Measurements from ENCODE around the gene OTULINL. TPM values are rescaled to one million over a fixed set of nuclear protein-coding genes. Genes with fewer than 3 reads are reported as not detected.

The OTULINL gene
- total RNA-seq, 2 experiments from 2014 or later, result 31.1 to 34.6 TPM

DNA sequence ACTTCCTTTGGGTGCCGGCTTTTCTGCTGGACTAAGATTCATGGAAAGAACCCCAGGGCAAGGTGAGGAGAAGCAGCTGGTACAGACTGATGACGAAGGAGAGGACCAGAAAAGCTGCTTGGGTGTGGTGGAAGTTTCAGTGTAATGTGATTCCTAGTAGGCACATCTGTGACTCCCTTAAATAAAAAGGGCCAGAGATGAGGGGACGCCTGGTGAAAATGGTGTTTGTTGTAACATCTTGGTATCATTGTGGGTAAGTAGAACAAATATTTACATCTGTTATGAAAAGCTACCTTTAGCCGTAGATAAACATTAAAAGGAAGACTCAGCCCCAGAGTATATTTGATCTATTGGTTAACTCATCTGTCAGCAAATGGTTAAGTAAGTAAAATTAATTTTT lies 33.8 kb downstream of the OTULINL start:
- Mint-ChIP-seq H3K36me3 (ENCODE audit: low read depth) (peaks cover 57% of the 10 kb centered on the region), H3K9me3 (no peaks in the 10 kb centered on the region), H3K4me1 (no peaks in the 10 kb centered on the region), H3K4me3 (no peak overlapping the region), H3K27ac (no peak overlapping the region), H3K27me3 (no peaks in the 10 kb centered on the region)
- CTCF ChIA-PET, result interaction anchor here (1.3 to 1.6 kb wide), 2 partner anchors 33 to 264 kb away, joined by 3 to 4 read pairs; no protein-coding TSS in a partner anchor
- POLR2A ChIA-PET, result interaction anchor here (1.1 kb wide), 1 partner anchor 33 kb away, joined by 3 read pairs; no protein-coding TSS in a partner anchor
- DNase-seq, result no peak

DNA sequence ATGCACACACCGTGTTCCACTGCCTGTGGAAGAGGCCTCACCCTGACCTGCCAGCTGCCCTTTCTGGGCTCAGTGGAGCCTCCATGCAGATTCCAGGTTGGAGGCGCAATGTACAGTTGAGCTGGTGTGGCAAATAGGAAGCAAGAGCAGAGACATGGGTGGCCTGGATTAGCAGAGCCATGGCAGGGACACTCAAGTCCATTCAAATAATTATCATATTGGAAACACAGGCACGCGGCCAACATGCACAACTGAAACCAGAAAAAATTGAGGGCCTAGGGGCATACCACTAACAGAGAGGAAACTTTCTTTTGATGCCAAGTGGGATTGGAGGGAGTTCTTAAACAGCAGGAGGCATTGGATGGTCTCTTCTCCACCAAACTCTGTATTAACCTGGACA lies 35.8 kb downstream of the OTULINL start:
- POLR2A ChIA-PET, result no interaction called here
- no peak for DNase-seq
- H3K27ac Mint-ChIP-seq, result no peak overlapping the region
- H3K4me1 Mint-ChIP-seq, result no peaks in the 10 kb centered on the region
- H3K27me3 Mint-ChIP-seq, result no peaks in the 10 kb centered on the region
- peaks cover 55% of the 10 kb centered on the region for H3K36me3 Mint-ChIP-seq (ENCODE audit: low read depth)
- CTCF ChIA-PET, result interaction anchor here (0.7 to 1.2 kb wide), 3 partner anchors 31 to 957 kb away, joined by 3 to 4 read pairs (median 3); no protein-coding TSS in a partner anchor
- H3K4me3 Mint-ChIP-seq, result no peak overlapping the region
- peaks cover 3% of the 10 kb centered on the region for H3K9me3 Mint-ChIP-seq

DNA sequence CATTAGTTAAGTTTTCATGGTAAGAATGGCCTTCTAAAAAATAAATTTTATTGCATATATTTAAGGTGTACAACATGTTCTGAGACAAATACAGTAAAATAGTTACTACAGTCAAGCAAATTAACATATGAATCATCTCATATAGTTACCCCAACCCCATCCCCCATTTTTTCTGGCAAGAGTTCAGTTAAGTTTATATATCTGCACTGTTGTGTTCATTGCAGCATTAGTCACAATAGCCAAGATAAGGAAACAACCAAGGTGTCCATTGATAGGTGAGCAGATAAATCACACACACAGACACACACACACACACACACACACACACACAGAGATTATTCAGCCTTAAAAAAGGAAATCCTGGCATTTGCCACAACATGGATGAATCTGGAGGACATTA lies 45.7 kb downstream of the OTULINL start:
- no peak overlapping the region for H3K4me3 Mint-ChIP-seq
- CTCF ChIA-PET, result no interaction called here
- DNase-seq, result no peak

DNA sequence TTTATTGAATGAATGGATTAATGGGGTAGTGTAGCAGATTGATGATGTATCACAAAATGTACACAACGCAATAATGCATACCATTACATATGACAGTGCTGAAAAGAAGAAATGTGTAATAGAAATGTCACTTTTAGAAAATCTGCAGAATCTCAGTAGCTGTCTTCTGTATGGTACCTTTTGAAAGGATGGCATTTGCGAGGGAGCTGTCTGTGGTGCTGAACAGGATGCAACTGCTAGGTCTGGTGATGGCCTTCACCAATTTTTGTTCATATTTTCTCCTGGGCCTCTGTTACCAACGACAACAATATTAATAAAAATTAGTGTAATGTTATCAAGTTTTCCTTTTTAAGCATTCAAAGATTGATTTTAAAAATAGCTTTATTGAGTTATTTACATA lies 46.8 kb downstream of the OTULINL start:
- Mint-ChIP-seq H3K27ac (no peak overlapping the region), H3K36me3 (ENCODE audit: low read depth) (no peaks in the 10 kb centered on the region), H3K27me3 (peaks cover 7% of the 10 kb centered on the region), H3K4me1 (no peaks in the 10 kb centered on the region), H3K4me3 (no peak overlapping the region), H3K9me3 (peaks cover 2% of the 10 kb centered on the region)
- DNase-seq, result peak; percentile 66
- POLR2A ChIA-PET, result interaction anchor here (1.0 kb wide), 1 partner anchor 46 kb away, joined by 4 read pairs; the partner anchor contains the start of gene OTULINL
- CTCF ChIA-PET, result interaction anchor here (0.6 to 1.3 kb wide), 4 partner anchors 13 to 265 kb away, joined by 3 to 5 read pairs (median 4); no protein-coding TSS in a partner anchor

More for the DNA sequence above, 45.7 kb downstream of the OTULINL start:
- POLR2A ChIA-PET, result no interaction called here
- H3K9me3 Mint-ChIP-seq, result peaks cover 2% of the 10 kb centered on the region
- peaks cover 5% of the 10 kb centered on the region for H3K27me3 Mint-ChIP-seq
- no peak overlapping the region for H3K27ac Mint-ChIP-seq
- peaks cover 1% of the 10 kb centered on the region for H3K36me3 Mint-ChIP-seq (ENCODE audit: low read depth)
- no peaks in the 10 kb centered on the region for H3K4me1 Mint-ChIP-seq

DNA sequence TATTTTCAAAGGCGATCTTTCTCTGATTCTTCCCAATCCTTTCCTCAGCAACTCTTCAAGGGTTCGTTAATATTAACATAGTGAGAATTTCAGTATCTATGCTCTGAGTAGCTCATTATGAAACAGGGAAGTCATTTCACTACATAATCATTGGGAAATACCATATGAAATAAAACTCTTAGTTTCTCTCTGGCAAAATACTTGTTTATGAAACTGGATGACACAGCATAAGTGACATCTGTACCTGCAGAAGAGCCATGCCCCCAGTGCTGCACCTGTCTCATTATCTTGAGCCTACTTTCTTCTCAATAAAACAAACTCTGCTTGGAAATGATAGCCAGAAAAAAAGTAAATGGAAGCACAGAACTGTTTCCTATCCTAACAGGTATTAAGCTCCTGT lies 49.1 kb downstream of the OTULINL start:
- no peaks in the 10 kb centered on the region for H3K36me3 Mint-ChIP-seq (ENCODE audit: low read depth)
- no peak for DNase-seq
- H3K4me1 Mint-ChIP-seq, result no peaks in the 10 kb centered on the region
- ChIA-PET POLR2A (no interaction called here), CTCF (no interaction called here)
- no peak overlapping the region for H3K4me3 Mint-ChIP-seq
- peaks cover 7% of the 10 kb centered on the region for H3K27me3 Mint-ChIP-seq
- peaks cover 2% of the 10 kb centered on the region for H3K9me3 Mint-ChIP-seq
- no peak overlapping the region for H3K27ac Mint-ChIP-seq

DNA sequence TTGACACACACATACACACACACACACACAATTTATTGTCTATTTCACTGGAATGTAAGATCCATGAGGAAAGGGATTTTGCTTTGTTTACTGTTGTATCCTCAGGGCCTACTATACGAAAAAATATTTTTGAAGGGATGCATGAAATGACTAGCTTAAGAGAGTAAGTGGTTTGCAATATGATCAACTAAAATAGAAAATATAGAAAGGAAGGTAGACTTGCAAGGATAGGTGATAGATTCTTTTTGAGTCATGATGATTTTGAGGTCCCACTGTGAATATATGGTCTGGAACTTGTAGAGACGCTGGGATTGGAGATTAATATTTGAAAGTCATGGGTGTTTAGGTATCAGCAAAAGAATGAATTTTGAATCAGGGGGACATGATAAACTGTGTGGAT lies 54.1 kb downstream of the OTULINL start:
- no peak overlapping the region for H3K4me3 Mint-ChIP-seq
- no peak overlapping the region for H3K27ac Mint-ChIP-seq
- CTCF ChIA-PET, result interaction anchor here (1.3 kb wide), 1 partner anchor 13 kb away, joined by 6 read pairs; no protein-coding TSS in a partner anchor

DNA sequence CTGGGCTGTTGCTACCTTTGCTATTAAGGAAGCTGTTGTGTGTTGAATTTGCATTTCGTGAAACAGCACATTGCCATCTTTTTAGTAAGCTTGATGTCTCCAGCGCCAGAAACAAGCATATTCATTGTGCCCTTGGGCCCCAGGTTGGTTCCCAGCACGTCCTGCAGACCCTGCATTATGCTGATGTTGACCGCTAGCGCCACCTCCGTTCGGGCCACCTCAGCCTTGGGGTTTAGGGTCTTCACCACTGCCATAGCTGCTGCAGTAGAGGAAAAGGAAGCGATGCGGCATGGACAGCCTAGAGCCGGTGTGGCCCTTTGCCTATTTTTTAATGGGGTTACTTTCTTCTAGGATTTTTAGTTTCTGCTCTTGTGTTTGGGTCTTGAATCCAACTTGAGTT lies 59.2 kb downstream of the OTULINL start:
- H3K4me1 Mint-ChIP-seq, result peaks cover under 1% of the 10 kb centered on the region
- CTCF ChIA-PET, result interaction anchor here (0.7 to 3.7 kb wide), 5 partner anchors 8 to 284 kb away, joined by 3 to 18 read pairs (median 4); no protein-coding TSS in a partner anchor

More for the DNA sequence above, 54.1 kb downstream of the OTULINL start:
- POLR2A ChIA-PET, result no interaction called here
- DNase-seq, result no peak
- Mint-ChIP-seq H3K36me3 (ENCODE audit: low read depth) (no peaks in the 10 kb centered on the region), H3K27me3 (peaks cover 28% of the 10 kb centered on the region), H3K9me3 (no peaks in the 10 kb centered on the region), H3K4me1 (peaks cover 2% of the 10 kb centered on the region)

DNA sequence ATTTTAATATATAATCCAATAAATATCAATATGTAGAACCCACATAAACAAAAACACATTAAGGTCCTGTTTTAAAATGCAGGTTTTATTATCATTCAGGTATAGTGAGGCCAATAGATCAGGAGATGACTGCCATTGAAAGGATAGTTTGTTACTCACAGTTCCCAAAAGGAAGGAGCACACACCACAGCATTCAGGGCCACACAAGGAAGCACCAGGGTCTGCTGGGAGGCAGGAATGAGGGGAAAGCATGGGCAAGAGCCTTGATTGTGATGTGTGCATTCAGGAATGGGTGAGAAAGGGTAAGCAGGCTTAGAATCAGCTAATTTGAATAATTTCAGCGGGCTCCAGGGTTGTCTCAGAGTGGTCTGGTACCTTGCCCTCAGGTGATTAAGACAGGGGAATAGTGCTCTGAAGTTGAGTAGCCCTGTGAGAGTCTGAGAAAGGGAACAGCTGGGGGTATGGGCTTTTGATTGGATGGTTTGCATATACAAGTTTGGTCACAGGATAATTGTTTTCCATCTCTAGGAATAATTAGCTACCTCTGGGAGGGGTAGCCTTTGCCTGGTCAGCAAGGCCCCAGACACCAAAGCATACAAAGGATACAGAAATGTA lies 63.1 kb downstream of the OTULINL start:
- no peaks in the 10 kb centered on the region for H3K36me3 Mint-ChIP-seq (ENCODE audit: low read depth)
- no peak for DNase-seq
- H3K4me3 Mint-ChIP-seq, result no peak overlapping the region
- no peak overlapping the region for H3K27ac Mint-ChIP-seq
- CTCF ChIA-PET, result interaction anchor here (0.6 to 1.6 kb wide), 6 partner anchors 67 to 293 kb away, joined by 3 to 6 read pairs (median 4); no protein-coding TSS in a partner anchor
- no peaks in the 10 kb centered on the region for H3K9me3 Mint-ChIP-seq
- peaks cover 36% of the 10 kb centered on the region for H3K27me3 Mint-ChIP-seq
- H3K4me1 Mint-ChIP-seq, result peaks cover 7% of the 10 kb centered on the region
- POLR2A ChIA-PET, result interaction anchor here (1.7 kb wide), 1 partner anchor 289 kb away, joined by 4 read pairs; no protein-coding TSS in a partner anchor

More for the DNA sequence above, 59.2 kb downstream of the OTULINL start:
- no peak overlapping the region for H3K4me3 Mint-ChIP-seq
- no peaks in the 10 kb centered on the region for H3K36me3 Mint-ChIP-seq (ENCODE audit: low read depth)
- H3K9me3 Mint-ChIP-seq, result no peaks in the 10 kb centered on the region
- H3K27ac Mint-ChIP-seq, result no peak overlapping the region
- peaks cover 45% of the 10 kb centered on the region for H3K27me3 Mint-ChIP-seq
- POLR2A ChIA-PET, result interaction anchor here (1.2 kb wide), 1 partner anchor 8 kb away, joined by 4 read pairs; no protein-coding TSS in a partner anchor
- no peak for DNase-seq

DNA sequence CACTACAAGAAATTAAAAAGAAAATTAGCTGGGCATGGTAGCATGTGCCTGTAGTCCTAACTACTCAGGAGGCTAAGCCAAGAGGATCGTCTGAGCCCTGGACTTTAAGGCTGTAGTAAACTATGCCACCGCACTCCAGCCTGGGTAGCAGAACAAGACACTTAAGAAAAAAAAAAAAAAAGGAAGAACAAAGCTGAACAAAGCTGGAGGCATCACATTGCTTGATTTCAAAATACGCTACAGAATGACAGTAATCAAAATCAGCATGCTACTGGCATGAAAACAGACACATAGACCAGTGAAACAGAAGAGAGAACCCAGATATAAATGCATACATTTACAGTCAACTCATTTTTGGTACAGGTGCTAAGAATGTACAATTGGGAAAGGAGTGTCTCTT lies 68.5 kb downstream of the OTULINL start:
- no peak for DNase-seq
- H3K4me3 Mint-ChIP-seq, result no peak overlapping the region
- ChIA-PET POLR2A (interaction anchor here (1.7 kb wide), 1 partner anchor 288 kb away, joined by 9 read pairs; no protein-coding TSS in a partner anchor), CTCF (interaction anchor here (0.6 to 4.7 kb wide), 8 partner anchors 11 to 299 kb away, joined by 3 to 214 read pairs (median 22); no protein-coding TSS in a partner anchor)
- no peaks in the 10 kb centered on the region for H3K9me3 Mint-ChIP-seq
- H3K27me3 Mint-ChIP-seq, result peaks cover 36% of the 10 kb centered on the region
- no peak overlapping the region for H3K27ac Mint-ChIP-seq
- no peaks in the 10 kb centered on the region for H3K36me3 Mint-ChIP-seq (ENCODE audit: low read depth)
- H3K4me1 Mint-ChIP-seq, result peaks cover 8% of the 10 kb centered on the region

DNA sequence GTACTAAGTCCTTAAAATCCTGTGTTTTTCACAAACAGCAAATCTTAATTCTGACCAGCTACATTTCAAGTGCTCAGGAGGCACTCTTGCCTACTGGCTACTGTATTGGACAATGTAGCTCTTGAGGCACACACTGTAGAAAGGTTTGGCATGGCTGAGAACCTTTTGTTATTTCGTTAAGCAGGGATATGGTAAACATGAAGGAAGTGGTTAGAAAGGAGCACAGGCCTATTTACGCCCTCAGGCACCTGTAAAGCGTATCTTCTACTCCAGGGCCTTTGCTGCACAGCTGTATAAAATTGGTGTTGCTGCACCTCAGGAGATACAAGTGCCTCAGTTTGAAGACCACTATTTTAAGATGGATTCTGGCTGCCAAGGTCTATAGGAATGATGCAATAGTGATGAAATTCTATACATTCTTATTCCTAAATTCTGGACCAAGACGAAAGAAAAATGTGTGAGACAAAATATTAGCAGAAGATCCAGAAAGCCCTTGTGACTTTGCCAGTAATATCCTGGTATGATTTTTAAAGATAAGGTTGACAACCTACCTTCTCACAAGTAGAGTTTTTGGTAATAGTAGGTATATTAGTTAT lies 73.7 kb downstream of the OTULINL start:
- peaks cover 21% of the 10 kb centered on the region for H3K27me3 Mint-ChIP-seq
- no peak overlapping the region for H3K4me3 Mint-ChIP-seq
- no peaks in the 10 kb centered on the region for H3K9me3 Mint-ChIP-seq
- H3K36me3 Mint-ChIP-seq (ENCODE audit: low read depth), result peaks cover 4% of the 10 kb centered on the region
- ChIA-PET POLR2A (interaction anchor here (1.2 to 3.6 kb wide), 5 partner anchors 9 to 338 kb away, joined by 3 to 9 read pairs (median 6); partner anchors contain the start of gene OTULIN), CTCF (interaction anchor here (0.6 to 4.1 kb wide), 7 partner anchors 7 to 304 kb away, joined by 3 to 20 read pairs (median 5); no protein-coding TSS in a partner anchor)
- no peak for DNase-seq
- no peak overlapping the region for H3K27ac Mint-ChIP-seq
- H3K4me1 Mint-ChIP-seq, result peaks cover 14% of the 10 kb centered on the region

DNA sequence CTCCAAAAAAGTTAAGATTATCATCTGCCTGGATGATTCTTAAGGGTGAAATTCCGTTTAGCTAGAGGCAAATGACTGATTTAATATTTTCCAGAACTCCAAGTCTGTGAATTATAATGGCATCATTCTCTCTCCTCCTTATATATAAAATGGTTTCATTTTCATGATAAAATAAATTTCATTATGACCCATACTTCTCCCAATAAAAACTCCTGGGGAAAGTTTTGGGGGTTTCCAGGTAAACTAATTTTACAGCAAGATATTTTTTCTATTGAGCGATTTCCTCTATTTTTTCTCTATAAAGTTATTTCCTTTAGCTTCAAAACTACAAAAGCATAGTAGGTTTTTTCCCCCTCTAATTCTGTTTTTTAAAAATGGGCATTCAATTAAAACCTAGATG lies 75.3 kb downstream of the OTULINL start:
- H3K27ac Mint-ChIP-seq, result no peak overlapping the region
- DNase-seq, result no peak
- POLR2A ChIA-PET, result interaction anchor here (3.6 kb wide), 1 partner anchor 10 kb away, joined by 9 read pairs; no protein-coding TSS in a partner anchor
- H3K27me3 Mint-ChIP-seq, result peaks cover 11% of the 10 kb centered on the region
- no peak overlapping the region for H3K4me3 Mint-ChIP-seq
- peaks cover 7% of the 10 kb centered on the region for H3K36me3 Mint-ChIP-seq (ENCODE audit: low read depth)
- H3K4me1 Mint-ChIP-seq, result peaks cover 25% of the 10 kb centered on the region
- H3K9me3 Mint-ChIP-seq, result no peaks in the 10 kb centered on the region
- CTCF ChIA-PET, result interaction anchor here (0.8 to 4.1 kb wide), 4 partner anchors 9 to 303 kb away, joined by 3 to 20 read pairs (median 3); no protein-coding TSS in a partner anchor

DNA sequence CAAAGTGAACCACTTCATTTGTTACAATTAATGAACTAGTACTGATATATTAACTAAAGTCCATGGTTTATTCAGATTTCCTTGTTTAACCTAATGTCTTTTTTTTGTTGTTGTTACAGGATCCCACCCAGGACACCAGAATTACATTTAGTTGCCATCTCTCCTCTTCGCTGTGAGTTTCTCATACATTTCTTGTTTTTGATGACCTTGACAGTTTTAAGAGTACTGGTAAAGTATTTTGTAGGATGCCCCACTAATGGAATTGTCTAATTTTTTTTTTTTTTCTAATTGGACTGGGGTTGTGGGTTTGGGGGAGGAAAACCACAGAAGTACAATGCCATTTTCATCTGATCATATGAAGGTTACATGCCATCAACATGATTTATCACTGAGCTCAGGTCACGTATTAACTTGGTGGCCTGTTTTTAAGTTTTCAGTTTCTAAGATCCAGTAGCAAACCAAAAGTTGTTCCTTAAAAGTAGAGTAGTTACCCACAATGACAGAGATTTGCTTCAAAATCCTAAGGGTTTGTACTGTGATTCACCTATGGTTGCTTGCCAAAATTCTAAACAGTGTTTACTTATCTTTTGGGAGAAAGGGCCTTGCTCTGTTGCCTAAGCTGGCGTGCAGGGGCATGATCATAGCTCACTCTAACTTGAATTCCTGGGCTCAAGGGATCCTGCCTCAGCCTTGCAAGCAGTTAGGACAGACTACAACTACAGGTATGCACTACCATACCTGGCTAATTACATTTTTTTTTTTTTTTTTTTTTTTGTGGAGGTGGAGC lies 78.4 kb downstream of the OTULINL start:
- no peak overlapping the region for H3K27ac Mint-ChIP-seq
- POLR2A ChIA-PET, result no interaction called here
- no peak overlapping the region for H3K4me3 Mint-ChIP-seq
- H3K9me3 Mint-ChIP-seq, result no peaks in the 10 kb centered on the region
- no peak for DNase-seq
- CTCF ChIA-PET, result interaction anchor here (0.6 to 2.4 kb wide), 3 partner anchors 11 to 78 kb away, joined by 3 to 17 read pairs (median 4); partner anchors contain the start of gene OTULINL
- no peaks in the 10 kb centered on the region for H3K27me3 Mint-ChIP-seq
- H3K4me1 Mint-ChIP-seq, result peaks cover 45% of the 10 kb centered on the region
- H3K36me3 Mint-ChIP-seq (ENCODE audit: low read depth), result peaks cover 24% of the 10 kb centered on the region
